Measurements from ENCODE around the gene TRIP13. TPM values are rescaled to one million over a fixed set of nuclear protein-coding genes. Genes with fewer than 3 reads are reported as not detected.

TRIP13 gene
- total and polyA plus RNA-seq, 9 of the 15 experiments (the other 6 are each of a cell fraction or from before 2014, with no cell fraction given): 24.1 to 116 (median 53.2) TPM

GRCh38 chr5:963673-964531 is 71.2 kb downstream of the TRIP13 start (continued):
- TF ChIP-seq RNF2 (IDR thresholded peaks at IDR 0.05): peak; percentile 93; the same call in 1 of the 2 replicates
- no peak for TF ChIP-seq PURB (CRISPR knock-in tag; IDR thresholded peaks at IDR 0.05; ENCODE audit: low read depth)
- TF ChIP-seq SMAD4 (CRISPR knock-in tag; conservative IDR thresholded peaks at IDR 0.05): 0 out of 2 replicates have a peak, but pooled peaks have one; percentile 21
- TF ChIP-seq ZNF41 (CRISPR knock-in tag; conservative IDR thresholded peaks at IDR 0.05): no peak
- no peak for TF ChIP-seq SNIP1 (IDR thresholded peaks at IDR 0.05; ENCODE audit: low read depth)
- TF ChIP-seq ZNF586 (CRISPR knock-in tag; conservative IDR thresholded peaks at IDR 0.05): no peak
- TF ChIP-seq XRCC3 (IDR thresholded peaks at IDR 0.05): no peak
- TF ChIP-seq ZNF121 (CRISPR knock-in tag; conservative IDR thresholded peaks at IDR 0.05): no peak
- no peak for TF ChIP-seq POLR2AphosphoS5 (IDR thresholded peaks at IDR 0.05; ENCODE audit: control insufficient read depth, insufficient read depth, low read depth, low read length)
- no peak for TF ChIP-seq ZNF174 (CRISPR knock-in tag; IDR thresholded peaks at IDR 0.05)
- no peak for TF ChIP-seq ASH1L (IDR thresholded peaks at IDR 0.05; ENCODE audit: borderline replicate concordance, low read depth, partially characterized antibody)
- no peak for TF ChIP-seq EZH2 (IDR thresholded peaks at IDR 0.05; ENCODE audit: borderline replicate concordance, low read depth, low read length)
- TF ChIP-seq ZBTB43 (CRISPR knock-in tag; IDR thresholded peaks at IDR 0.05): no peak
- TF ChIP-seq ZNF165 (CRISPR knock-in tag; IDR thresholded peaks at IDR 0.05; ENCODE audit: borderline replicate concordance): no peak
- TF ChIP-seq ZNF140 (CRISPR knock-in tag; IDR thresholded peaks at IDR 0.05): no peak
- no peak for TF ChIP-seq E2F1 (CRISPR knock-in tag; IDR thresholded peaks at IDR 0.05)
- no peak for TF ChIP-seq CLOCK (CRISPR knock-in tag; IDR thresholded peaks at IDR 0.05; ENCODE audit: borderline replicate concordance)
- TF ChIP-seq ZNF263 (CRISPR knock-in tag; IDR thresholded peaks at IDR 0.05; ENCODE audit: borderline replicate concordance): no peak
- TF ChIP-seq ZNF76 (CRISPR knock-in tag; IDR thresholded peaks at IDR 0.05; ENCODE audit: borderline replicate concordance): no peak
- no peak for TF ChIP-seq STAT6 (CRISPR knock-in tag; IDR thresholded peaks at IDR 0.05)
- TF ChIP-seq PHB2 (IDR thresholded peaks at IDR 0.05; ENCODE audit: low read depth): no peak

Data from K562 (cell line).